HG02798 (cell line): ENCODE data around the gene MLH3.

ENCODE experiments used
- ATAC-seq: cut with Tn5 transposase; IDR thresholded peaks from one replicate; pipeline ENCODE4 v1.9.1; 2021; ENCODE audit warnings: mild to moderate bottlenecking; ENCODE audit not compliant: unreplicated experiment, poor library complexity

MLH3 gene

DNA sequence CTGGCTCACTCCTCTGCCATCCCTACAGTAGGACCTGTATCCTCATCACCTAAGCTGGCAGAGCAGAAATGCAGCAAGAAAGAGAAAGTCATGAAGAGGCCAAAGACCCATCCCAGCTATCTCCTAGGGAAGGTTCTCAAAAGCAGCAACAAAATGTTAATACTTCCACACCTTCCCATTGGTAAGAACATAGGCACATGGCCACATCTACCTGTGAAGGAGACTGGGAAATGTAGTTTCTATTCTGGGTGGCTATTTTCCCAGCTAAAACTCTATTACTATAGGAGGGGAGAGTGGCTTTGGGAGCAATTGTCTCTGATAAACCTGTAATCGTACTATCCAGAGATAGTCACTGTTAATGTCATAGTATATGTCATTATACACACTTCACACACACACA lies 62.3 kb downstream of the MLH3 start:
- ATAC-seq, result no peak

DNA sequence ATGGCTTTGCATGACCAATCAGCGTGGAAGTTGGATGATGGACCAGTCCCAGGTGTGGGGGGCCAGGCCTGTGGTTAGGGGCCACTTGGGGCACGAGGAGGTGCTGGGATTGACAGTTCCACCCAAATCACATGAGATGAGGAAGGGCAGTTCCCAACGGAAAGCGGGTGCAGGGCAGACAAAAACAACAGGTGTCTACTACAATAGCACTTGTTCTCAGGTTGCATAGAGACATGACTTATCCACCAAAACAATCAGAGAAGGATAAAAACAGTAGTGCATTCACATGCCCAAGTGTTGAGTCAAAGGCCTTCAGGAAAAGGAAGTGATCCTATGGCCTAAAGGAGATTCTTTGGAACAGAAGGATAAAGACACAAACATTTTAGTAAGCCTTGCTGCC lies 63.1 kb downstream of the MLH3 start:
- ATAC-seq, result no peak

DNA sequence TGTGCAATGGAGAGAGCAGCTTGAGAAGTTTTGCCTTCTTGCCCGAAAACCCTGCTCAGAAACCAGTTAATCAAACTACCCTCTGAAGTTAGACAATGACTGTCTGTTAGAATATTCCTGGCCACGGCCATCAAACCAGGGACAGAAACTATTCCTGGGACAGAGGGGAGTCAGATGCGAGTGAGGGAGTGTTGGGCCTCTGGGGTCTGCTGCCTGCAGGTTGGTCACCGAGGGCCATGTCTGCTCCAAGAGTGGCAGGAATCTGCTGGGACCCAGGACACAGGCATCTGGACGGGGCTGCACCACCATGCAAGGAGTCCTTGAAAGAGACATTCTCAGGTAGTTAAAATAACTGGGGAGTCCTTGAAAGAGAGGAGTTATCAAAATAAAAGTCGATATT lies 65.5 kb downstream of the MLH3 start:
- ATAC-seq, result no peak

DNA sequence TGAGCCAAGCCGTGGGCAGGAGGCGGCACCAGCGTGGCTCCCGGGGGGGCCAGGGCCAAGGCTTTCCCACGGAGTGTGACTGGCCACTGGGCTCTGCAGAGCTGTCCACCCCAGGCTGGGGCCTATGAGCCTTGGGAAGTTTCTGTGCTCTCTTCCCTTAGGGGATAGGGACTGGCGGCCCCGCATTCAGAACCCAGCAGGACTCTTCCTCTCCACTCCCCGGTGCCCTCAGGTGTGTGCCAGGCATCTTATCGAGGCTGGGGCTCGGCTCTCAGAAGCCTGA lies 66.3 kb downstream of the MLH3 start:
- no peak for ATAC-seq

DNA sequence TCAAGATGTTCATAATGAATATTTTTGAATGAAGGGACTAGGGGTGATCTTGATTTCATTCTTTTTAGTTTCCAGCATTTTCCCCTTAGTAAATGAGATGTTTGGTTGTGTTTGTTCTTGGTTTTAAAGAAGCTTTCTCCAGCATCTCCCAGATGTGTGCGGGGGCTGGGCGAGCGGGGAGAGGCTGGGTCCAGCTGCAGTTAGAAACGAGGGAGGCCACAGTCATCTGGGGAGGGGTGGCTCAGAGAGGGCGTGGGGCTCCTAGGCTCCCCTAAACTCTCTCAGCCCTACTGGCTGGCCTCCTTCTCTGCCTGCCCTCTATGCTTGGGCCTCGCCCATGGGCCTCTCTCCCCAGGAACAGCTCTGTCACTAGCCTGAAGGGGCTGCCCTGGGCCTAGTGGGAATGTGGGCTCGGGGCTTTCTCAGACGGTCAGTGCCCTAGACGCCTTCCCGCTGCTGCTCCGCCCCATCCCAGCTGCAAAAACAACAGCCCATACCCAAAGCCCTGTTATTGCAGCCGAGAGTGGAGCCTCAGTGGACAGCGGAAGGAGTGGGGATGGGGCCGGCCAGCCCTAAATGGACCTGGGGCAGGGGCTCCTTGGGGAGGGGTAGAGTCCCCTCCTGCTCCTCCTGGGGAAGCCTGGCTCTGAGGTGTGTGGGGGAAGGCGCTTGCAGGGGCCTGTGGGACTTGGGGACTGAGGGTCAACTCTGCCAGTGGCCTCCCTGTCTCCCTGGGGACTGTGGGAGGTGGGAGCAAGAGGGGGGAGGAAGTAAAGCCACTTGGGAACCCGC lies 66.8 kb downstream of the MLH3 start:
- ATAC-seq, result no peak

DNA sequence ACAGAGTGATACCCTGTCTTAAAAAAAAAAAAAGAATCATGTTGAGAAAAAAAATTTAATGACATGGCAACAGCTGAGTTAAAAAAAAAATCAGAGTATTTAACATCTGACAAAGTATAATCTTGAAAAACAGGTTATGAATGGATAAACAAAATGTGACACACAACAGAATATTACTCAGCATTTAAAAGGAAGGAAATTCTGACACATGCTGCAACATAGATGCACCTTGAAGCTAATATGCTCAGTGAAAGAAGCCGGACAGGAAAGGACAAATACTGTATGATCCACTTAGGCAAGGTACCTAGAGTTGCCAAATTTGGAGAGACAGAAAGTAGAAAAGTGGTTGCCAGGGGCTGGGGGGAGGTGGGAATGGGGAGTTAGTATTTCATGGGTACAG lies 67.9 kb downstream of the MLH3 start:
- ATAC-seq, result no peak

DNA sequence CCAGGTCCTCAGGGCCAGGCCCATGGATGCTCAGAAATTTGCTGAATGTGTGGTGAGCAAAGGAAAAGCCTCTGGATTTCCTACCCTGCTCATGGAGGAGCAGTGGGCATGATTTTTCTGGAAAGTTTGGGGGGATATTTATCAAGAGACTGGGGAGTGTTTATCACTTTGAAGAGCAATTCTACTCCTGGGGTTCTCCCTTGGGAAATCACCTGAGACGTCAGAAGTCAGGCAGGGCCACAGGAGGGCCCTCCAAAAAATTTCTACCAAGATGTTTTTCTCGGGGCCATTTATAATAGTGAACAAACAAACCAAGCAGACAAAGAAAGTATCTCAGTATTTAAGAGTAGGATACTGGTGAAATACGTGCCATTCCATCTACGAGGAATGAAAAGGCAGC lies 68.6 kb downstream of the MLH3 start:
- ATAC-seq, result no peak

DNA sequence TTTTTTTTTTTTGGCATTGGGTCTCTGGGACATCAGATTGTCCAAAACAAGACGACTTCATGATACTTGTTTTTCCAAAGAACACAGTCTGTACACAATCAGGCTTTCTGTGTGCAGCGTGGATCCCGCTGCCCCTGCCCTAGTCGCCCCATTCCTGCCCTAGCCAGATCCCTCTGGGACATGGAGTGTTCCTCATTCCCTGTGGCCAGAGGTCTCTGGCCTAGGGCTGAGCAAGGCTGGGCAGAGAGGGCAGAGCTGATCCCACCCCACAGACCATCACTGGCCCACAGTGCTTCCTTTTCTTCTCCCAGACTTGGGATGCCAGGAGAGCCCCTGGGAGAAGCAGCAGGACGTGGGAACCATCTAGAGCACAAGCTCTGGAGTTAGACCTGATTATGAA lies 69.4 kb downstream of the MLH3 start:
- ATAC-seq, result no peak

DNA sequence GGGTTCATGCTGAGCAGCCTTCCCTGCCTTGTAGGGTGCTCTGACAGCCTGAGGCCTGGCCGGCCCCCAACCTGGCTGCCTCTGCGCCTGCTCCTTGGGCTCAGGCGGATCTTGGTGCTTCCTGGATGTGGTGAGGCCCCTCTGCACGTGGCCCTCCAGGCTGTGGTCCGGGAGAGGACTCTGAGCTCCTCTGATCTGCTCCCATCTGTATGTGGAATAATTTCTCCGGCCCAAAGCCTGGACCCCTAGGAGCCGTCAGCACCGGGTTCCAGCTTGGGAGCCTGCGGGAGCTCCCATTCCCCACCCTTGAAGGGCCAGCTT lies 69.8 kb downstream of the MLH3 start:
- ATAC-seq, result no peak

DNA sequence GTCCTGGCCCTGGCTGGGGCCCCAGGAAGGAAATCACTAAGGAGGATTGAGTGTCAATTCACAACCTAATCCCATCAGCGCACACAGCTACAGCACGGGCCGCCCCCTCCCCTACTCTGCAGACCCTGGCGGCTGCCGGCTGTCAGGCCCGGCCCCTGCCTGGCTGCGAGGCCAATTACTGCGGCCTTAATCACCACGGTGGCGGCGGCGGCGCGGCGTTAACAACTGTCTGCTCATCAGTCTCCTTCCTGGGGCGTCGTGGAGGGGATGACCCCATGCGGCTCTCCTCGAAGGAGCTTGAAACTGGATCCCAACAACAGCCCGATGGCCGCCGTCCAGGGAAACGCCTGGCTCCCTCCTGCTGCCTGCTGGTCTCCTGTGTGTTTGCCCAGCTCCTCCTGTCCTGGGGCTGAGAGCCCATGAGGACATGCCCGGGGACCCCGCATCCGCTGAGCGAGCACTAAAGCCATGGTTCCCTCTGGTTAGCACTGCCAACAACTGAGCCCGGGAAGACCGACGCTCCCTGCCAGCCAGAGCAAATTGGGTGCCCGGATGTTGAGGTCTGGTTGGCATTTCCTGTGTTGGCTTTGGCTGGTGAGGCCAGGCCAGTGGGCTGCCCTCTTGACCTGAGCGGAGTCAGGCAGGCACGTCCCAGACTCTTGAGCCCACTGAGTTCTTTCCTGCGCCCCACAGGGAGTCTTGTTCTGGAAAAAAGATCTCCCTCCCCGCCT lies 70.4 kb downstream of the MLH3 start:
- no peak for ATAC-seq

DNA sequence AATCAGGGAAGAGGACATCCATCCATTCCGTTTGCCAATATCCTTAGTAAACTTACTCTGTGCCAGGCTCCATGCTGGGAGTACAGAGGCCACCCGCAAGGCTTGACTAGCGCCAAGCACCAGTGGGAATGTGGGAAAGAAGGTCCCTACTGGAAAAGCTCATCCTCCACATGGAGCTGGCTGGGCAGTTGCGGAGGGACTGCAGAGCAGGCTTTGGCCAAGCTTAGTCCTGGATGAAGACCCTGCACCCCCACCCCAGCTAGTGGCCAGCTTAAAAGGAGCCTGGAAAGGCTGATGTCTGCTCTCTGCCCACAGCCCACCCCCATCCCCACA lies 70.9 kb downstream of the MLH3 start:
- no peak for ATAC-seq

DNA sequence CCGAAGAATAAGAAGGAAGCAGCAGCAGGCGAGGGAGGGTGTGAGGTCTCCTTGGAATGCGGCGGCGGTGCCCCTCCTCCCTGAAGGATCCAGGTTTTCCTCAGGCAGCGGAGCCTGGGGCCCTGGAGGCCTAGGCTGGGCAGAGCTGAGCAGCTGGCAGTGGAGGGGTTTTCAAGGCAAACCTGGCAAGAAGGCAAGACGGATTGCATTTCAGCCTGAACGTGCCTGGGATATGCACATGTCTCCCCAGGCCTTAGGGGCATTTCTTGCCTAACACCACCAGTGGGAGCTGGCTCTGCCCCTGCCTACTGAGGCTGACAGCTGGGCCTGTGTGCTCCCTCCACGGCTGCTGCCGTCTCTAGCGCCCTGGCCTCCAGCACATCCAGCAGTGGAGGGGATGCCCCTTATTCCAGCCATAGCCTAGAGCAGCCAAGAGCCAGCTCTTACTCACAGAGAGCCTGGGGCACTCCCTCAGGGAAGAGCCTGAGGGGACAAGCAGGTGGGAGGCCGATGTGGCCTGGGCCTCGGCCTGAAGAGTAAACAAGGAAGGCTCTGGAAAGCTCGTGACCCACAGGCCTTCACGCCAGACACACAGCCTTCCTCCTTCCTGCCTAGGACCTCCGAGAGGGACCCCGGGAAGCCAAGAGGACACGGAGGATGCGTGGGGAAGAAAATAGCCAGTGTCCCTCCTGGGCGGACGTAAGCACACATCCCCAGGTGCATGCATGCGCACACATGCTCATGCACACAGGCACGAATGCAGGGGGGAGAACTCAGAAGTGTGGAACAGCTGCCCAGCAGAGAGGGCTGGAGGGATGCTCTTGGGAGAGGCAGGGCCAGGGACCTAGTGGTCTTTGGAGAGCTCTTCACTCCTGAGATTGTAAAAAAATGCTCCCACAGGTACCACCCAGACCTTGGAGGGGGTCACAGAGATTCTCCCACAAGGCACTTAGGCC lies 71.5 kb downstream of the MLH3 start:
- ATAC-seq, result no peak

DNA sequence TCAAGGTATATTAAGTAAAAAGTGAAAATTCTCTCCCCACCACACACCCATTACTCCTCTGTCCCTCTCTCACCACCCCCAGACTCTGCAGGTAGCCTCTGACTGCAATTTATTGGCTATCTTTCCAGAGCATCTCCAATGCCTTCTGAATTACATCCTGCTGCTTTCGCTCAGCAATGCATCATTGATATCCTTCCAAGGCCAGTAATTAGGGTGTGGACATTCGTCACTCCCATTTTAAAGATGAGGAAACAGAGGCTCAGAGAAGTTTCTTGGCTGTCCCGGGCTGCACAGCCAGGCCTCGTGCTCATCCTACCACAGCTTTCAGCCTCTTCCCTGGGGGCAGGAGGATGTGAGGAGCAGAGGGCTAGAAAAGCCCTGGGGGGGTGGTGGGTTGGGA lies 72.2 kb downstream of the MLH3 start:
- ATAC-seq, result no peak

DNA sequence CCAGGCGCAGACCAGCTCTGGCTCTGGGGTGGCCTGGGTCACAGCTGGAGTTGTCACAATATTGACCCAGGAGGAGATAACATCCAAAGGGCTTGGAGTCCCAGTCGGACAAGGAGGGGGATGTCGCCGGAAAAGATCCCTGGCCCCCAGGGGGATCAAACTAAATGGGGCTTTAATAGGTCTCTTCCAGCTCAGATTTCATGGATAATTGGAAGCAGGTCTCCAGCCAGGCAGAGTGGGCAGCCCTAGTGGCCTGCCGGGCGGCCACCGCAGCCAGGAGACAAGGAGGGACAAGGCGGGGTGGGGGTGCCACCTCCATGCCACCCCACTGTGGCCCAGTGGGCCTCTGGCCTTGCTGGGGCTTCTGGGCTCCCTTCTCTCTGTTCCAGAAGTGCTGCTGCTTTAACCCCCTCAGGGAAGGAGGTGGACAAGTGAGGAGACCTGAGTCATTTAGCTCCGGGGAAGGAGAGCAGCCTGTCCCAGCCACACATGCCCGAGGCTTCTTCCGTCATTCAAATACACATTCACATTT lies 72.8 kb downstream of the MLH3 start:
- no peak for ATAC-seq

DNA sequence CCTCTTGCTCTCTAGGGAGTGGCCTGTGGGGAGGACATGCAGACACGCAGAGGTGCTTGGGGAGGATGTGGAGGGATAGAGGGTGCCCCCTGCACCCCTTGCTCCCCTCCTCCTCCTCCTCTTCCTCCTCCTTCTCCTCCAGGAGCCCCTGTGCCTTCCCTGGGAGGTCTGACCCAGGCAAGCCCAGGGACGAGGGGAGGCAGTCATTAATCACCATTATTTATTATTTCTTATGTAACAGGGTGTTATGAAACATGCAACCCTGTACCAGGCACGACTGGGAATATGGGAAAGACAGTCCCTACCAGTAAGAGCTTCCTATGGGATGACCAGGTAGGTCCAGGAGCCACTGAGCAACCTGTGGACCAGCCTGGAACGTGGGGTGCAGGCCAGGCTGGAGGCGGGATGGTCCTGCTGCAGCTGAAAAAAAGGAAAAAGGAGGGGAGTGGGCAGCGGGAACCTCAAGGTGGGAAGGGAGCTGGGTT lies 73.3 kb downstream of the MLH3 start:
- ATAC-seq, result no peak

DNA sequence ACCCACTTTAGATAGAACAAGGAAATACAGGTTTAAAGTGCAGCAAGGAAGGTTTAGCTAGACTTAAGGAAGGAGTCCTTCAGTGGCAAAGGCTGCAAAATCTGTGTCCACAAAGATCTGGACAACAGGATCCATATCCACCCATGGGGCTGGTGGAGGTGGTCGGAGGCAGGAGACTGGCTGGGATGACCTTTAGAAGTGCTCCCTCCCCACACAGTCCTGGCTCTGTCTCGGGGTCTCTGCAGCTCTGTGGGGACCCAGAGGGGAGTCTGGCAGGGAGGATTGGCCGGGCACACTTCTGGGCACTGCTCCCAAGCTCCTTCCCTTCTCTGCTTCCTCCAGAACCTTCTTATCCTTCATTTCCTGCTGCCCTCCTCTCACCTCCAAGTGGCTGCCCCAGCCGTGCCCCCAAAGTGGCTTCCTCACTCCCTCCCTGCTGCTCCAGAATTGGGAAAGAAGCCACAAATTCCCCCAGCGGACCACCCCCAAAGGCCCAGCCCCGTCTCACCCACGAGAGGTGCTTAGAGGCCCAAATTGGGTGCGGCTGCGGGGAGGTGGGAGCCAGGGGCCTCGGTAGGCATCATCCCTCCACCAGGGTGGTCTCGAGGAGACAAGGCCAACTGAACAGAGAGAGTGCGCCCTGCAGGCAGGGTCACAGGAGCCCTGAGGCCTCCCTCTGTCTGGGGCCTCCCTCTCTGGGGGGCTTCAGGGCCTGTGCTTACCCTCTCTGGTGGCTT lies 73.9 kb downstream of the MLH3 start:
- ATAC-seq, result no peak

DNA sequence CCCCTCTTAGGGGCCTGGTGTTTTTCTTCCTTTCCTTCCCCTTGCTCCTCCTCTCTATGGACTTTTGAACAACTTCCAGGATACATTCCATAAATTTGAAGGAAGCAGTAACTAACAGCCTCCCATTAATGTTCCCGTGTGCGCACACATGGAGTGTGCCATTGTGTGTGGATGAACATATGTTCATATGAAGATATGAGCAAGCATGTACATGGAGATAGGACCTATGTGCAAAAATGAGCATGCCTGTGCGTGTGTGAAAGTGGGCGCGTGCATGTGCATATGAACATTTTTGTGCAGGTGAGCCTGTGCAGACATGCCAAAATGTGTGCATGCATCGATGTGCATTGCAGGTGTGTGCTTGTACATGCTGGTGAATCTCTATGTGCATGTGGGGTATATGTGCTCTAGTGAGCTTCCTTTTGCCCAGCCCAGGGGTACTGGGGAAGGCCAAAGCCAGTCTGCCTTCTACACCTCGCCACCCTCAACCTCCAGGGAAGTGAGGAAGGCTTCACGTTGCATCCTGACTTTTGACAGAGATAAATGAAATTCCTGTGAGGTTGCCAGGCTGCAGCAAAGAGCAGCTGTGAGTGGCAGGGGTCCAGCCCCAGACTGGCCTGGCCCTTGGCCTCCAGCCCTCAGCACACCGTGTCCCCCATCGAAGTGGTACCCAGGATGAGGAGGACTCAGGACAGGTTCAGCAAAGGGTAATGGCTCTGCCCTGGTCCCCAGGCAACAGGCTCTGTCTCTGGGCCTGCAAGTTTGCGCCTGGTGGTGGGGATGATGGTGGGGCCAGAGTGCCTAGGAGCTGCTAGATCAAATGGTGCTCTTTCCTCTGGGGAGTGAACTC lies 74.8 kb downstream of the MLH3 start:
- no peak for ATAC-seq

DNA sequence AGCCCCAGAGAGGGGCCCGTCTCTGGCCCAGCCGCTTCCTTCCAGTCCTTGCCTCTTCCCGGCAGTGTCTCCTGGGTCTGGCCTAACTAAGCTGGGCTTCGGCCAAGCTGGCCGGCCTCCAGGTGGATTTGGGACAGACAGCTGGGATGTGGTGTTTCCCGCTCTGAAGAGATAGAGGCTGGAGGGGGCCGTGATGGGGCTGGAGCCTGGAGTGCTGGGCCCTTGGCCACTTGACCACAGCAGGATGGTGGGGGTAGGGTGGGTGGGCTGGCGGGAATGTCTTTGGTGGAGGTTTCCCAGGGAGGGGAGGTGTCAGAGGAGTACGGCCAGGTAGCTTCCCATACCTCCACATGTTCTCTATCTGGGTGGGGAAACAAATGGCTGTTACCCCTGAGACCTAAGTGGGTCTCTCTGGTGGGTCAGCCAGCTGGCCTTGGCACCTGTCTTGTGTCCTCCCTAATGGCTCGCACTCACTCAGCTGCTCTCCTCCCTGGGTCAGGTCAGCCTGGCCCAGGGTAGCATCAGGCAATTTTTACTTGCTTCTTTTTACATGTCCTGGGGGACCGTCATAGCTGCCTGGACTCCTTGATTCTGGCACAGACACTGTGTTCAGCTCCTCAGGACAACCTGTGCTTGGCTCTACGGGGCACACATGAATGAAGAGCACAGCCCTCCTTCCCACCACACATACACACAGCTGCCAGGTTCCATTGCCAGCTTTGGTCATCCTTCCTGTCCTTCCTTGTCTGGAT lies 76.0 kb downstream of the MLH3 start:
- no peak for ATAC-seq
